ENCODE data around the gene RITA1. TPM values are rescaled to one million over a fixed set of nuclear protein-coding genes. Genes with fewer than 3 reads are reported as not detected.

Gene RITA1
- total RNA-seq, 1 donor from 2014 or later, result 15.5 TPM

- Mint-ChIP-seq H3K4me3 (ENCODE audit: unreplicated experiment) (no peak overlapping the region), H3K27me3 (ENCODE audit: low read depth) (peaks cover 16% of the 10 kb centered on the region), H3K9me3 (ENCODE audit: low read depth) (no peaks in the 10 kb centered on the region), H3K4me1 (ENCODE audit: low read depth) (peaks cover 9% of the 10 kb centered on the region), H3K27ac (ENCODE audit: unreplicated experiment) (no peak overlapping the region), H3K36me3 (ENCODE audit: low read depth) (peaks cover 27% of the 10 kb centered on the region)
- no peak for DNase-seq (ENCODE audit: low spot score)
- TF ChIP-seq, protein P1, sequence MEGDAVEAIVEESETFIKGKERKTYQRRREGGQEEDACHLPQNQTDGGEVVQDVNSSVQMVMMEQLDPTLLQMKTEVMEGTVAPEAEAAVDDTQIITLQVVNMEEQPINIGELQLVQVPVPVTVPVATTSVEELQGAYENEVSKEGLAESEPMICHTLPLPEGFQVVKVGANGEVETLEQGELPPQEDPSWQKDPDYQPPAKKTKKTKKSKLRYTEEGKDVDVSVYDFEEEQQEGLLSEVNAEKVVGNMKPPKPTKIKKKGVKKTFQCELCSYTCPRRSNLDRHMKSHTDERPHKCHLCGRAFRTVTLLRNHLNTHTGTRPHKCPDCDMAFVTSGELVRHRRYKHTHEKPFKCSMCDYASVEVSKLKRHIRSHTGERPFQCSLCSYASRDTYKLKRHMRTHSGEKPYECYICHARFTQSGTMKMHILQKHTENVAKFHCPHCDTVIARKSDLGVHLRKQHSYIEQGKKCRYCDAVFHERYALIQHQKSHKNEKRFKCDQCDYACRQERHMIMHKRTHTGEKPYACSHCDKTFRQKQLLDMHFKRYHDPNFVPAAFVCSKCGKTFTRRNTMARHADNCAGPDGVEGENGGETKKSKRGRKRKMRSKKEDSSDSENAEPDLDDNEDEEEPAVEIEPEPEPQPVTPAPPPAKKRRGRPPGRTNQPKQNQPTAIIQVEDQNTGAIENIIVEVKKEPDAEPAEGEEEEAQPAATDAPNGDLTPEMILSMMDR (IDR thresholded peaks at IDR 0.05), result no peak
Measured at GRCh38 chr12:113157218-113157859, 28.2 kb upstream of the RITA1 start.

DNA sequence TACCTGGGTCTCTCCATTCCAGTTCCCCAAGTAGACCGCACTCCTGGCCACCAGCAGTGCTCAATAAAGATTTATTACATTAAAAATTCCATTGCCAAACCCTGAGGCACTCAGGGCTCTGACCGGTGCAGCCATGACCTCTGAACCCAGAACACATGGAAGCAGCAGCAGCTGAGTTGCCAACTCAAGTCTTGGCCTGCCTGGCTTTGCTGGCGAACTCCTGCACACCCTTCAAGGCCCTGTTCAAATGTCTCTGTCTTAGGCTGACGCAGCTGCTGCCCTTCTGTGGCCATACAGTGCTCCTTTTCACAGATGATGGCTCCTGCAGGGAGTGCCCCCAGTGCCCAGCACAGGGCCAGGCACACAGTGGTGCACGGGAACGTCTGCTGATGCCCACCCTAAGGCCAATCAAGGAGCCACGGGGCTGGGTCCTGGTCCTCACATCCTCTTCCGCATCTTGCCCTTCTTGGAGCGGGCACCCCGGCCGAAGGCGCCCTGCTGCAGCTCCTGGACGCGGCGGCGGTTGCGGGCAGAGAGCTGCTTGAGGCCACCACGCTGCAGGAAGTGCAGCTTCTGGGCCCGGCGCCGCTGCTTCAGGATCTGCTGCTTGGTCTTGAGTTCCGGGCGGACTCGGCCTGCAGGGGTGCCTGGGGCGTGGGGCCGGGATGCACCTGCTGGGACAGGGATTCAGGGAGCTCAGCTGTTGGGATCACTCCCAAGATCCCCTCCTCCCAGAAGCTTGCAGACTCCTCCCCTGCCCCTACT lies 26.9 kb upstream of the RITA1 start:
- no peak for DNase-seq (ENCODE audit: low spot score)
- H3K4me3 Mint-ChIP-seq (ENCODE audit: unreplicated experiment), result no peak overlapping the region
- peaks cover 7% of the 10 kb centered on the region for H3K4me1 Mint-ChIP-seq (ENCODE audit: low read depth)
- no peak overlapping the region for H3K27ac Mint-ChIP-seq (ENCODE audit: unreplicated experiment)
- peaks cover 37% of the 10 kb centered on the region for H3K36me3 Mint-ChIP-seq (ENCODE audit: low read depth)
- H3K9me3 Mint-ChIP-seq (ENCODE audit: low read depth), result no peaks in the 10 kb centered on the region
- TF ChIP-seq, protein P1 (IDR thresholded peaks at IDR 0.05), result no peak
- peaks cover 12% of the 10 kb centered on the region for H3K27me3 Mint-ChIP-seq (ENCODE audit: low read depth)

DNA sequence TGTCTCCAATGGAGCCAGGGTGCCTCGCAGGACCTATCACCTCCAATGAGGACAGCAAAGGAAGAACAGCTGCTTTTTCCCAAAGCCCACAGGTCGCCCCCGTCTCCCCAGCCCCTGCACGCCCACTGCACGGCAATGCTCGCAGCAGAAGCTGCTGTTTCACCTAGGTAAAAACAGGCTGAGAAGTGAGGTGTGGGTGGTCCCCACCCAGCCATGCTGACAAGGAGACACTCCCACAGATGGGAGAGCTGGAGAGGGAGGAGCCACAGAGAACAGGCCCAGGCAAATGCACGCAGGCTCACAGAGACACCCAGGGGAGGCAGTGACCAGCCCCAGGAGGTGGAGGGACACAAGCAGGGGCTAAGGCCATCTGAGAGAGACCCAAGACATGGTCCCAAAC lies 25.6 kb upstream of the RITA1 start:
- H3K4me3 Mint-ChIP-seq (ENCODE audit: unreplicated experiment), result no peak overlapping the region
- no peaks in the 10 kb centered on the region for H3K9me3 Mint-ChIP-seq (ENCODE audit: low read depth)
- DNase-seq (ENCODE audit: low spot score), result no peak
- peaks cover 8% of the 10 kb centered on the region for H3K27me3 Mint-ChIP-seq (ENCODE audit: low read depth)
- TF ChIP-seq, protein P1 (IDR thresholded peaks at IDR 0.05), result no peak
- H3K27ac Mint-ChIP-seq (ENCODE audit: unreplicated experiment), result no peak overlapping the region
- peaks cover 5% of the 10 kb centered on the region for H3K4me1 Mint-ChIP-seq (ENCODE audit: low read depth)
- H3K36me3 Mint-ChIP-seq (ENCODE audit: low read depth), result peaks cover 40% of the 10 kb centered on the region

GRCh38 chr12:113161415-113162016 lies 24.0 kb upstream of the RITA1 start:
- H3K9me3 Mint-ChIP-seq (ENCODE audit: low read depth), result no peaks in the 10 kb centered on the region
- DNase-seq (ENCODE audit: low spot score), result no peak
- no peak overlapping the region for H3K4me3 Mint-ChIP-seq (ENCODE audit: unreplicated experiment)
- no peak overlapping the region for H3K27ac Mint-ChIP-seq (ENCODE audit: unreplicated experiment)
- TF ChIP-seq, protein P1 (IDR thresholded peaks at IDR 0.05), result no peak
- H3K27me3 Mint-ChIP-seq (ENCODE audit: low read depth), result no peaks in the 10 kb centered on the region
- peaks cover 5% of the 10 kb centered on the region for H3K4me1 Mint-ChIP-seq (ENCODE audit: low read depth)
- peaks cover 45% of the 10 kb centered on the region for H3K36me3 Mint-ChIP-seq (ENCODE audit: low read depth)
